HG03159 (cell line): ENCODE data around the gene KCNC2.

Experiments
- ATAC-seq: cut with Tn5 transposase; IDR thresholded peaks from one replicate; pipeline ENCODE4 v1.9.1; 2021; ENCODE audit warnings: mild to moderate bottlenecking, moderate library complexity; ENCODE audit not compliant: unreplicated experiment

Gene KCNC2

DNA sequence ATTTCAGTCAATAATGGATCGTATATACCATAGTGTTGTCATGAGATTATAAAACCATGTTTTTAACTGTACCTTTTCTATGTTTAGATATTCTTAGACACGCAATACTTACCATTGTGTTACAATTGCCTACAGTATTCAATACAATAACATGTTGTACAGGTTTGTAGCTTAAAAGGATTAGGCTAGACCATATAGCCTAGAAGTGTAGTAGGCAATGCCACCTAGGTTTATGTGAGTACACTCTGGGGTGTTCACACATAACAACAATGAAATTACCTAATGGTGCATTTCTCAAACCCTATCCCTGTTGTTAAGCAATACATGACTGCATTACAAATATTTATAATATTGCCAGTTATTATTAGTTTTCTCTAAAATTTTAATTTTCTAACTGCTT, 144.2 kb downstream of the KCNC2 start:
- ATAC-seq: no peak

DNA sequence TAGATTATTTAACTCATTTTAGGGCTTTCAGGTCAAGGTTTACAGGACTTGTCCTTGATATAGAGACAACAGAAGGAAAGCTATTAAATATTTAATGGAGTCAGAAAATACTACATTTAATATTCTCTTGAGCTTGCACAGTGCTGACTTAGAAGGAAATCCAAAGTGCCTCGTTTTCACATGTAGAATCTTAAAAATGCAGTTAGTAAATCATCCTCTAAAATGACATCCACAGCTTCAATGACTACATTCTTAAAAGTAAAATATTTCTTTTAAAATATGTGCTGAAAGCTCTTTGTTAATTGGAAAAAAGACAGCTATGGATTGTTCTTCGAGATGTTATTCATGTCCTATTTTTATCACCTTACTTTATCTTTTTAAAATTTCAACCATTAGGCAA, 146.9 kb downstream of the KCNC2 start:
- no peak for ATAC-seq

DNA sequence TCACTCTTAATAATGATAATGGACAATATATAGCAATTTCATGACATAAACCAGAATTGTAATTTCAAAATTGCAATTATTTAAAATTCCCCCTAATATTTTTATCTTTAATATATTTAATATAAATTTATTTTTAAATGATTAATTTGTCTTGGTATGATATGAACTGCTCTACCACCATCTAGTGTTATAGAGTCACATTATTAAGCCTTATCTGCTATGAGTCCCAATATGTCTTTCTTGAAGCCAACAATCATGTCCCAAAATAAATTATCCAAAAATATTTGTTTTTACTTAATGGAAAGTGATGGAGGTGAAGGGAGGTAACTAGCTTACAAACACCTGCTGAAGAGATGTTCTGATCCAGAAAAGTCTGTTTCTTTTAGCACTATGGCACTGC, 151.4 kb downstream of the KCNC2 start:
- ATAC-seq: no peak

DNA sequence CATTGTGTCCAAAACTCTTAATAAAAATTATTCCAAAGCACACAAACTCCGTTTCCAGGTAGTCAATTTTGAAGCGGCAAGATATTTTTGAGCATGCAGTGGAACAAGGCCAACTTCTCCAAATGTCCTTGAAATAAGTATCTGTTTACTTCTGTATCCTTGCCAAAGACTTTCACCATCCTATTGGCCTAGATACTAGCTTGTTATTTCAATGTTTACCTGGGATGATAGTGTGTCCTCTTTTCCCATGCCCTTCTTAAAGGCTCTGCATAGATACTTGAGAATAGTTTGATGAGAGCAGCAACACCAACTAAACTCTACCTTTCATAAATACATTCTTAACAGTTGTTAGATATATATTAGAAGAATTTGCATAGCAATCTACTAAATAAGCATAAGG, 160.9 kb downstream of the KCNC2 start:
- no peak for ATAC-seq

DNA sequence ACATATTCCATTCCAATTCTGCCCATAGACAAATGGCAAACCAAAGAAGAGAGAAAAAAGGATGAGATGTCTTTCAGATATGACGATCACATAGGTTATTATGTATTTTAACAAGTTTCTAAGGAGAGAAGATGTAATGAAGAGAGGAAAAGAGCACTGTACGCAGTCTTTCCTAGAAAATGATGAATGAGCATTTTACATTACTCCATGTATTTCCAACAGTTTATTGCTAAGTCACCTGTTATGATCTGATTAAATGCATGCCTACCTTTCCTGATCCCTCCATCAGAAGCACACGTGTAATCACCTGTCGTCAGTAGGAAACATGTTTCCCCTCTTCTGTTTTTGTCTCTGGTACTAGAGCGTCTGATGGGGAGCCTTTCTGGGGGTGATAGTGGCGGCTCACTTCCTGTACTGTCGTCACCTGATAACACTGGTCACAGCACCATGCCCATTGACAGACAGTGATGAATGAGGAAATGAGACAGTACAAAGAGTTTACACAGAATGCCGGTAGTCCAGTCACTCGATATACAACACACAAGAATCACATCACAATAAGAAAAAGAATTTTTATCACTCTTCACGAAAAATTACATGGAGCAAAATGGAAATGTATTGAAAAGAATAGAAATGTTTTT, 161.6 kb downstream of the KCNC2 start:
- ATAC-seq: no peak

DNA sequence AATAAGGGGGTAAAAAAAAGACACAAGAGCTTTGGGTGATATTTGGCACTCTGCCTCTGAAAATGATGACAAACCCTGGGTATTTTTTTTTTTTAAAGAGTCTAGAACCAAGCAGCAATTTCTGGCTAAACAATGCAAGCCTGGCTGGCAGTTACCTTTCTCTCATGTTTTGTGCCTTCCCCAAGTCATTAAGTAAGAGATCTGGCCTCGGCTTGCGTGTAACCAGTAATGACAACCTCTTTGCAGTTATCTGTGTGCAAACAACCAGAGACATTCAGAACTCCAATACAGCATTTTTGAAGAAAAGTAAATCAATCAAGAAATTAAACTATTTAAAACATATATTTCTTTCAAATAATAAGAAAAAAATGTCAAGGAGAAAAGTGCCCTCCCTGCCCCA, 167.5 kb downstream of the KCNC2 start:
- no peak for ATAC-seq

DNA sequence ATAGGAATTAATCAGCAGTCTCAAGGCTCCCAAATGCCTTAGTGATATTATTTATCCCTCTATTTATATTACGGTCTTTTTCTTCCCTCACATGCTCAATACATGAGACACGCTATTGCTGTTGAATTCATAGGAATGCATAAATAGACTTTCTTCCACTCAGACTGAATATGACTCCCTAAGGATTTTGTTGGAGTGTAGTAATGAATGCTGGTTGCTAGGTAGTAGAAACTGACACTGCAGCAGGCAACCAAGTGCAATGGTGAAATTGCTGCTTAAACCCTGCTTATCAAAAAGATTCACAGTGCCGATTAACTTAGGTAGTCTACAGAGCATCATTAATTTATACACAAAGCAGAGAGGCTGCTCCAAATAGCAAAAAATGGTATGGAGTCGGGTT, 168.2 kb downstream of the KCNC2 start:
- no peak for ATAC-seq

DNA sequence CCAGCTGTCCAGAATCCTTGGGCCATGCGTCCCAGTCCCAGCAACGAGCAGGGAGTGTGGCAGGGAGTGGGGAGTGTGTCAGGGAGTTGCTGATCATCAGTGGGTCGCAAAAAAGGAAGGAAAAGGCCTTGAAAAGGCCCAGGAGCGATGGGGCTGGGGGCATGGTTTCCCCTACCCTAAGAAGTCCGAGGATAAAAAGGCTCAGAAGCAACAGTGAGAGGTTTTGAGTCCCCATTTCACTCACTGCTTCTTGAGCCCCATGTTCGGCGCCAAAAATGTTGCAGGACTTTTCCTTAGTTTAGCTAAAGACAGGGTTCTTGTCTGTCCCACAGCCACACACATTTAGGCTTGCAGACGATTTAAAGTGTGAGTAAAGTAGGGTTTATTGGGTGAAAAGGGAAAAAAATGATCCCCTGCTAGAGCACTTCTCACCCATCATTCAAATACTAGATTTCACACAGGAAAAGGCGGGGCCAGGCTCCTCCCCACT, 189.5 kb downstream of the KCNC2 start:
- no peak for ATAC-seq

DNA sequence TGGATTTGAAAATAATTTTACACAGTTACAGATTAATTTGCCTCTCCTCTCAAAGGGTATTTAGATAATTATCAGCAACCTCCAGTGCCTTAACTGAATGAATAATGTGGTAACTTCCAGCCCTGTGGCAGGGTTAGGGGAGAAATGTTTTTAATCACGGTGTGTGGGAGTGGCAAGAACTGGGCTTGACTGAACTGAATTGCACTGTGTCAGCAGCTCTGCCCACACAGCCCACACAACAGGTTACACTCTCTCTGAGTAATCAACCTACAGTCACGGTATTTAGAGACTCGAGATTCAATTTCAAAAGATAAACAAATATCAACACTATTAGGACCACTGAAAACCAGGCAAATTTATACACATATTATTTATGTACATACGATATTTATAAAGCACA, 198.5 kb downstream of the KCNC2 start:
- no peak for ATAC-seq

DNA sequence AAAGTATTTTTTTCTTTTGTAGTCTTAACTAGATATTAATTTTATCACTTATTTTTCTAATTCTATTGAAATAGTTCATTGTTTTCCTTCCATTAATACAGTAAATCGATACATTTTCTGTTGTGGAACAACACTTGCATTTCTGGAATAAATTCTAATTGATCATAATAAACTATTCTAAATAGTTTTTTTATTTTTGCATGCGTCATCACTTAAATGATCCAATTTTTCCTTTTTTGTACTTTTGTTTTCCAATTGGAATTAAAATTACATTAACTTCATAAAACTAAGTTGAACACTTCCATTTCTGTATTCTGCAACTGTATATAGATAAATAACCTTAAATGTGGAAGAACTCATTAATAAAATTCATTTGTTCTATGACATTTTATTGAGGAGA, 202.5 kb downstream of the KCNC2 start:
- no peak for ATAC-seq

DNA sequence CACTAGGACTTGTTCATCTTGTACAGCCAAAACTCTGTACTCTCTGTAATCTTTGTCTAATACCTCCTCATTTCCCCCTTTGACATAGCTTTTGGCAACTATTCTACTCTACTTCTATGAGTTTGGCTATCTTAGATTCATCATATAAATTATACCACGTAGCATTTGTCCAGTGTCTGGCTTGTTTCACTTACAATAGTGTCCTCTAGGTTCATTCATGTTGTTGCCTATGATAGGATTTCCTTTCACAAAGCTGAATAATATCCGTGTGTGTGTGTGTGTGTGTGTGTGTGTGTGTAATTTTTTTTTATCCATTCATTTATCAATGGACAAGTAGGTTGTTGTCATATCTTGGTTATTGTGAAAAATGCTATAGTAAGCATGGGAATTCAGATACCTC, 209.5 kb downstream of the KCNC2 start:
- no peak for ATAC-seq

DNA sequence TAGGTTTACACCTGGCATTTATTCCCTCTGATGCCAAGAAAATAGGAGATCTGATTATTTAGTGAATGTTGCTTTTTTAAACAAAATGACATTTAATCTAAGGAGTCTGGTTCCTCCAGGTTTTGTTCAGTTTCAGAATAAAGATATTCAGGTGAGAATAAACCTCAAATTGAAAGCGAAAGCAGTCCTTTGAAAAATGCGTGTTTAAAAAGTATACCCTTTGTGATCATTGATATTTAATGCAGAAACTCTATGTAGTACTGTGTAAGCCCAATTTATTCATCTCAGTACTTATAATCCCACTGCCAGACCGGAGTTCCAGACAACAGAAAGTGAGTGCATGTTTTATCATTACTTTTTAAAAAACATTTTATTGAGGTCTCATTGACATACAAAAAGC, 210.2 kb downstream of the KCNC2 start:
- ATAC-seq: no peak
